ENCODE measurements around the gene USPL1.

The USPL1 gene

GRCh38 chr13:30692113-30692512 is 74.4 kb downstream of the USPL1 start:
- no peak for TF ChIP-seq CTCF (IDR thresholded peaks at IDR 0.05; ENCODE audit: control extremely low read depth, extremely low read depth, low read depth, missing control alignments)
- ChIA-PET POLR2A (no interaction called here), CTCF (no interaction called here)
- no peak for DNase-seq (ENCODE audit: extremely low spot score)

DNA sequence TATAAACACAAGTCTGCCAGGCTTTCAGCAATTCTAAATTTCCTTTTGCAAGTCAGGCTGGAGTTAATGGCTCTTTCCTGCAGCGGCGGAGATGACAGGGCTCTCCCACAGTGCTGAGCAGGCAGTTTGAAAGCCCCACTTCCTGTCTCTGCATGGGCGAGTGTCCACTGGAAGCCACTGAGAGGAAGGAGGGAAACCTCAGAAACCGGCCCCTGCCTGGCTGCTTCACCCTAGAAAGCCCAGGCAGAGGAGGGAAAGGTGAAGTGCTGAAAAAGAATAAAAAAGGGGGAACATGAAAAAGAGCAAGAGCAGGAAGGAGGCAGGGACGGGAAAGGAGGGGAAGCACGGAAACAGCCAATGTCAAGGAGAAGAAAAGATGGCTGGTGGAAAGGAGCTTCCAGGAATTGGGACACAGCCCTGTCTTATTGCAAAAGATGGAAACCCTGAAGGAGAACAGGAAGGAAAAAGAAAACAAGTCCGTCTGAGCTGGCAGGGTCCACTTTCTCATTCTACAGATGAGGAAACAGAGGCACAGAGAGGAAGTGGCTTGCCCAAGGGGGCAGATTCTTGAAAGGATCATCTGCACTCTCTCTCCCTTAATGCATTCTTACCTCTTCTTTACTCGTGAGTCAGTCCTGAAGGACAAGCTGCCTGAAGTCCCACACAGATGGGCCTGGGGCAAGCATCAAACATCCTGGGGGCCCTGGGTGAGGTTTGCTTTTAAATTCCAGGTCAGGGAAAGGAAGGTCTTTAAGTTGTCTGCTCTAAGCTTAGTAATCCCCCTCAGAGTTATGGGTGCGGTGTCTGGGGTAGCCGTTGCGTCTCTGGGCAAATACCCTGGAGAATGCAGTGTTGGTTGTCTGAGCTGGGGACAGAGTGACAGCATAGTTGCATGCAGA is 78.8 kb downstream of the USPL1 start:
- ChIA-PET POLR2A (no interaction called here), CTCF (interaction anchor here (2.2 kb wide), 1 partner anchor 9 kb away, joined by 6 read pairs; no protein-coding TSS in a partner anchor)
- no peak for DNase-seq (ENCODE audit: extremely low spot score)
- no peak for TF ChIP-seq CTCF (IDR thresholded peaks at IDR 0.05; ENCODE audit: control extremely low read depth, extremely low read depth, low read depth, missing control alignments)

DNA sequence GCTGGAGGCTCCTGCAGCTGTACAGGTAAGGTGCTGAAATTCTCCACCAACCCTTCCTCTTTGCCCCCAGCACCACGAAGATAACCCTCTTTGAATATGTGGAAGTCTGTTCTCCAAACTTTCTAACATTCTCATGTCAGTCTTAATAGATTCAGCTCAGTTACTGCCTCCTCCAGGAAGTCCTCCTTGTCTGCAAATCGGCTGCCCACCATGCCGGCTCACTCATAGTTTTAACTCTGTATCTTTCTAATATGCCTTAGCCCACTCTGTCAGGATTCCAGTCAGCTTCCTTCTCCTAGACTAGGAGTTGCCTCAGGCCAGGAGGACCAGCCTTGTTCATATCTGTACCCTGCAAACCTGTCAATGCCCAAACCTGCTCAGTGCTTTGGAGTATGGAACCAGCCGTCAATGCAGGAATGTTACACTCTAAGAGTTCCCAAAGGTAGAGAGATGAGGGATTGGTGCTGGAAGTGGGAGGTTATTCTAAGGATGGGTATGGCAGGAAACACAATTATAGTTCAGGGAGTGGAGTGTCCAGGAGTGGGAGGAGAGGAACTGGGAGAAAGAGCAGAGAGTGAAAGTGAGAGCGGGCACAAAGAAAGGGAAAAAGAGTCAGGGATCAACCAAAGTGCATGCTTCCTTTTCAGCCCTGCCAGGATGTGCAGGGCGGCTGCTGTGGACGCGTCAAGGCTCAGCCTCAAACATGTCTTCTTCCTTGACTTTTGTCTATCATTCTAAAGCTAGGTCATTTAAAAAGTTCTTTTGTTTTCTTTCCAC is 79.6 kb downstream of the USPL1 start:
- ChIA-PET POLR2A (no interaction called here), CTCF (interaction anchor here (2.2 kb wide), 1 partner anchor 10 kb away, joined by 6 read pairs; no protein-coding TSS in a partner anchor)
- TF ChIP-seq CTCF (IDR thresholded peaks at IDR 0.05; ENCODE audit: control extremely low read depth, extremely low read depth, low read depth, missing control alignments), result no peak
- no peak for DNase-seq (ENCODE audit: extremely low spot score)

- CTCF ChIA-PET, result no interaction called here
- POLR2A ChIA-PET, result no interaction called here
- DNase-seq (ENCODE audit: extremely low spot score), result no peak
- no peak for TF ChIP-seq CTCF (IDR thresholded peaks at IDR 0.05; ENCODE audit: control extremely low read depth, extremely low read depth, low read depth, missing control alignments)
Observed at GRCh38 chr13:30697996-30698401, 80.3 kb downstream of the USPL1 start.

DNA sequence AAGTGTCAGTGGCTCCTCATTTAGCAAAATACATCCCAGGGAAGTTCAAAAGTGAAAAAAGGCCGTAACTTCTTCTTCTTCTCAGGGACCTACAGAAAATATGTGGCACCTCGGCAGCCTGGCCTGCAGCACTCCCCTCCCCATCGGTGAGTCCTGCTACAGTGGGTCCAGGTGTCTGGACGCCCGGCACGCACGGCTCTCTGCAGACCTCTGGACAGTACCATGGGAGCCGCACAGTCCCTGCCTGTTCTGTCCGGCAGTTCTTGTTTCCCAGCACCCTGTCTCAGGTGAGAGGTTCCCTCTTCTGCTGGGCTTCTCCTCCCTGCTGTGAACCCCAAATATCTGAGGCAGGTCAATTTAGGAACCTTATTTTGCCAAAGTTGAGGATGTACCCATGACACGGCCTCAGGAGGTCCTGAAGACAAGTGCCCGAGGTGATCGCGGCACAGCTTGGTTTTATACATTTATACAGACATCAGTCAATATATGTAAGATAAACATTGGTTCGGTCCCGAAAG is 80.8 kb downstream of the USPL1 start:
- no peak for TF ChIP-seq CTCF (IDR thresholded peaks at IDR 0.05; ENCODE audit: control extremely low read depth, extremely low read depth, low read depth, missing control alignments)
- POLR2A ChIA-PET, result no interaction called here
- DNase-seq (ENCODE audit: extremely low spot score), result no peak
- CTCF ChIA-PET, result no interaction called here

- ChIA-PET POLR2A (no interaction called here), CTCF (interaction anchor here (0.9 kb wide), 1 partner anchor 568 kb away, joined by 3 read pairs; no protein-coding TSS in a partner anchor)
- no peak for DNase-seq (ENCODE audit: extremely low spot score)
- TF ChIP-seq CTCF (IDR thresholded peaks at IDR 0.05; ENCODE audit: control extremely low read depth, extremely low read depth, low read depth, missing control alignments), result no peak
Observed at GRCh38 chr13:30700364-30700763, 82.6 kb downstream of the USPL1 start.

All from GM10248 (cell line).